NCI-H1417 treated with DMSO at 0.1 percent for 48 hours (cell line): Measurements from ENCODE around the gene LSM5.

Source experiments
- DNase-seq: peaks from one replicate; lab custom pipeline; 2025; lab: John Stamatoyannopoulos, UW

LSM5 gene

DNA sequence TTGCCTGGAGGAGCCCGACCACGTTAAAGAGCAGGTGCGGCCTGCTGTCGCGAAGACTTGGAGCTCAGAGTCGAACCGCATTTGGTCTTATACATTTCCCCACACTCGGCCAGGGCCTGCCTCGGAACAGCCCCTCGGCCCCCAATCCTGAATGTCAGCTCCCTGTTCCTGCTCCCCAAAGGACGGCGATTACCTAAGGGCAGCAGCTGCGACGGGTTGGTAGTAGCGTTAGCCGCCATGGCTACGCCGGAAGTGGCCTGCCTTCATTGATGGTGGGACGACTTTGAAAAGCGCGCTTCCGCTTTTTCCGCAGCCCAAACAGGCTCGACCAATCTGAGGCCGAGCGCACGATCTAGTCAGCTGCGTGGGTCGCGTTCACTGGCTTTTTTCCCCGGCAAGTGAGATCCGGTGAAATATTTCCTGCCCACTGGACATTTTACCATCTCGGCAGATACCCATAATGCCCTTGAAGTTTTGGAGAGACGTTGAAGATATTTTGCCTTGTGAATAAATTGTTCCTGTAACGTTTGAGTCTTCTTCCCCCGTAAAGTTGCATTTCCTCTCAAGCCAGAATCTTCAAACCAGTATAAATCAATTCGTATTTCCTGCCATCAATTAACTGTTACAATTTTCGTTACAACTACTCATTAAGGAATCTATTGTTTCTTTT lies at the start of gene LSM5:
Gene LSM5, minus strand, starts transcription at position 254 of the 670 bp plus-strand sequence. Its CDS starts 15 bp downstream, at position 239.
- DNase-seq: peak; percentile 37

DNA sequence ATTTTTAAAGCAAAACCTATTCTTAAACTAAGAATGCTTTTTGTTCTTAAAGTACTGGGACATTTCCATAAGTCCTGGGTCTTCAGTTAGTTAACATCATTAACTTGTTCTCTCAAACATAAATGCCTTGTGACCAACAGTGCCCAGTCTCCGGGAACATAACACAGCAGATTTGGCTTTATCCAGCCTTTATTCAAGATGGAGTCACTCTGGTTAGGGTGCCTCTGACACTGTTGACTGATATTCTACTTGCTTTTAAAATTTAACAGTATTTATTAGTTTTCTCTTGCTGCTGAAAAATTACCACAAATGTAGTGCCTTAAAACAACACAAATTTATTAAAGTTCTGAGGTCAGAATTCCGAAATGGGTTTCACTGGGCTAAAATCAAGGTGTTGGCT lies 49.2 kb upstream of the LSM5 start:
- DNase-seq: no peak

DNA sequence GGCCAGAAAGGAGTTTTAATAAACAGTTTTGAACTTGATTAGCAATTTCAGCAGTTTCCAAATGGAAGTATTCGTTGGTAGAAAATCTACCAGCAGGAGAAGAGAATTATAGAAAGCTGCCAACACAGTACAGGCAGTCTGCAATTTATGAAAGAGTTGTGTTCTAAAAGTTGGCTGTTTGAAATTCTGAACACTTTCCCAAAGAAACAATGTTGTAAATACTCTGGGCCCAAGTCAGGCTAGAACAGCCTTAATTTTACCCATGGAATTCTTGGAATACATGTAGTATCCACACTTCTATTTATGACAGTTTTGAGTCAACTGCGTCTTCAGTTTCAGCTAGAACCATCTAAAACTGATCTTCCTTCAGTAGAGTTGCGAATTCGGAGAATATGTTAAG lies 47.6 kb upstream of the LSM5 start:
- no peak for DNase-seq

DNA sequence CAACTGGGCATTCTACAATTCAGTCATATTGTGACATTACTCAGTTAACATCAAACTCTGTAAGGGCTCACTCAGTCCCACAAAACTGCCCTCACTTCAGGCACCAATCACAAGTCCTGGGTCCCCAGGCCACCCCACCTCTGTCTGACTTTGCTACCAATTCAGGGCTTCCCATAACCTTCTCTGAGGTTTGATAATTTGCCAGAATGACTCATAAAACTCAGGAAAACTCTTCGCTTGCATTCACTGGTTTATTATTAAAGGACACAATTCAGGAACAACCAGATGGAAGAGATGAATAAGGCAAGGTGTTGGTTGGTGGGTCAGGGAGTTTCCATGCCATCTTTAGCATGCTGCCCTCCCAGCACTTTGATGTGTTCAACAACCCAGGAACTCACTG lies 46.4 kb upstream of the LSM5 start:
- DNase-seq: no peak

DNA sequence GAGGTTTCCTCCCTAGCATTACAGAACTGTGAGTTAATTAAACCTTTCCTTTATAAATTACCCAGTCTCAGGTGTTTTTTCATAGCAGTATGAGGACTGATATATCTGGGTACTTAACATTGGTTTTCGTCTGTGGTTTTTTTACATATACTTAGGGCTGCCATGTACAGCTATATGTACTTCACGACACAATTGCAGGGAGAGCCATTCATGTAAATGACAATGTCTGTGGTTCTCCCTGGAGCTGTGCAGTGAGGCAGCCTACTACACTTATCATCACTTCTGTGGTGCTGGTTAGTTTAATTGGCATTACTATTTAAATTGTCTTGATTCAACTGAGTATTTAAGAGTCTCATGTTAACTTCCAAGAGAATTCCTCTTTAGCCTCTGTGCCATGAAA lies 45.8 kb upstream of the LSM5 start:
- DNase-seq: no peak

DNA sequence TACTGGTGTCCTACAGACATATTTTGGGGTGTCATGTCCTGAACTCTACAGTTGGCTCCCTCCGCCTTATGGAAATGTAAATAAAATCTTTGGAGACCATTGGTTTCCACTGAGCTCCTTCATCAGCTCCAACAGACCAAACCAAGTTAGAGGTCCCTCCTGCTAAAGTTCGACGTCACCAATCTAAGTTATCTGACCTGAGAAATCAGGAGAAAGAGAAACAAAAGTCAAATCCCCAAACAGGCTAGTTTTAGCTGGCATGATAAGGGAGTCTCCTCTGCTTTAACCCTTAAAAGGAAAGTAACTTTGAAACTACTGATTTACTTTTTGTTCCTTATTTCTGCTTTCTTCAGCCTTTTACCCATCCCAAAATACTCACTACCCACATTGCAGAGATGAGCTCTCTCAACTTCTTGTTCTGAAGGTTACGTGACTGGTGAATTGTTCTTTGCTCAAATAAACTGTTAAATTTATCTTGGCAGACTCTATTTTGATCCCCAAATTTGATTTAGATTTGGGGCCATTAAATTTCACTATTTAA lies 45.1 kb upstream of the LSM5 start:
- DNase-seq: no peak

DNA sequence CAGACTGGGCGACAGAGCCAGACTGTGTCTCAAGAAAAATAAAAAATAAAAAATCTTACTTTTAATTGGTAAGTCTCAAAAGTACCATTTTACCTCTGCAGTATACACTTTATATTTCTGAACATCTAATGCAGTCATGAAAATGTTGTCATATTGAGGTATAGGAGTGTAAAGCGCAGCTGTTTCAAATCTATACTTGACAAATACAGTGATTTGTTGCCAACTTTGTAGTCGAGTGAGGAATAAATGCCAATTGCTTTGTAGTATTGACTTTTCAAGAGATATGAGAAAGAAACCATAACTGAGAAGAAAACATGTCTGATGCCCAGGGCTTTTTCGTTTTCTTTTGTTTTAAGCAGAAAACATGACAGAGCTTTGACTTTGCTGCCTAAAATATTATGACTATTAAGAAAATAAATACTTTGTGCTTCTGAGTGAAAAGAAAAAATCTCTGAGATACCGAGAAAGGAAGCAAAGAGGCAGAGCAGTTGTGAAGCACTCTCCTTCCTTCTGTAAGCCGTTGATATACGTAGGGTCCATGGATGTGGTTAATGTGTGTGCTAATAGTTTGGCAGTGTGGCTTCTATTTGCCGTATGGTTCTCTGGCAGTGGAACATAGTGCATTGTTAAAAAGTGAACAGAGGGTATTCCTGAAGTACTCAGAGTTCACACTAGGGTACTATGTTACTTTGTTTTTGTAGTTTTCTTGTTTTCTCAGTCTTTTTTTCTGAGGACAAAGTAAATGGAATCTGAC lies 43.3 kb upstream of the LSM5 start:
- DNase-seq: no peak

DNA sequence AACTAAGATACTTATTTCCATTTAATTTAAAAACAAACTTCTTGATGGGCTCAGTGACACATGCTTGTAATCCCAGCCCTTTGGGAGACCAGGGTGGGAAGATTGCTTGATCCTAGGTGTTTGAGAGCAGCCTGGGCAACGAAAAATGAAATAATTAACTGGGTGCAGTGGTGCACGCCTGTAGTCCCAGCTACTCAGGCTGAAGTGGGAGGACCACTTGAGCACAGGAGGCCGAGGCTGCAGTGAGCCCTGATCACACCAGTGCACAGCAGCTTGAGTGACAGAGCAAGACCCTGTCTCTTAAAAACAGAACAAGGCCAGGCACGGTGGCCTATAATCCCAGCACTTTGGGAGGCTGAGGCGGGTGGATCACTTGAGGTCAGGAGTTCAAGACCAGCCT lies 42.5 kb upstream of the LSM5 start:
- no peak for DNase-seq

DNA sequence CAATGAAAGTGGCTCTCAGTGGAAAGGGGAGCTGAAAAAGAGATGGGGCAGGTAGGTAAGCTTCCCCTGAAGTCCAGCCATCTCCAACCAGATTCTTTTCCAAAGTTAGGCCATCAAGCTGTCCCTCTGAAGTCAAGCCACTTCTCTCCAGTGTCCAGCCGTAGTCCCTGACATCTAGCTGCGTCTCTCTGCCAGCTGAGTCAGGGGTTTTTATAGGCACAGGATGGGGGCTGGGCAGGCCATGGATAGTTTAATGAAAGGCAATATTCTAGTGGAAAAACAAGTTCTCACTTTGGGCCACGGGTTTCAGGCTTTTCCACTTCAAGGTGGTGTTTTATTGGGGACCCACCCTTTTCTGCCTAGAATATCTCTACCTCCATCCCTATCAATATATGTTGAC lies 41.9 kb upstream of the LSM5 start:
- no peak for DNase-seq

DNA sequence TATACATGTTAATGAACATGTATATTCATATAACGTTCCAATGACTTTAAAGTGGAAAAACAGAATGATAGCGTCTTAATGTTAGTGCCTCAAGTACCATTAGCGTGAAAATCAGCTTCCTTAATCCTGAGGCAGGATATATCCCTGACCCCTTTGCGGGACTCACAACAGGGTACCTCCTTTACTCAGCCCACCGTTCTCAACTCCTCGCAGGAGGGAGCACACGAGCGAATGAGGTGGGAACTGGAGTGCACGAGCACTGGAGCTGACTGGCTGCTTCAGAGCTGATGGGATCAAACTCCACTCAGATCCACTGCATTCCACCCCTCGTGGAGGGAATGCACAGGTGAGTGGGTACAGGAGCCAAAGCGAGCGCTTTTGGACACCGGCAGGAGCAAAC lies 41.2 kb upstream of the LSM5 start:
- DNase-seq: no peak

DNA sequence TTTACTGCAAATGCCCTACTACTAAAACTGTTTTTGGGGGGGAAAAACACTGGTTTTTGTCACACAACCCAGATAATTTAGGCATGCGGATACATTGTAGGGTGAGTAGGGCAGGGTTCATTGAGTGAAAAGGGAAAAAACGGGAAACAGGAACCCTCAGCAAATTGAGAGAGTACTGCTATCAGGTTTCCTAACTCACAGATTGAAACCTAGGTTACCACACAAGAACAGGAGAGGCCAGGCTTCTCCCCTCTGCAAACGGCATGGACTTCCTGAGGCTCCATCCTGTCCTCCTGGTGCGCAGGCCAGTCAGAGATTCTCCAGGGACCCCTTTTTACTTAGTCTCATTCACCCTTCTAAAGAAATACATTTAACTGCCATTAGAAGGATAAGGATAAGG lies 35.7 kb upstream of the LSM5 start:
- DNase-seq: no peak

DNA sequence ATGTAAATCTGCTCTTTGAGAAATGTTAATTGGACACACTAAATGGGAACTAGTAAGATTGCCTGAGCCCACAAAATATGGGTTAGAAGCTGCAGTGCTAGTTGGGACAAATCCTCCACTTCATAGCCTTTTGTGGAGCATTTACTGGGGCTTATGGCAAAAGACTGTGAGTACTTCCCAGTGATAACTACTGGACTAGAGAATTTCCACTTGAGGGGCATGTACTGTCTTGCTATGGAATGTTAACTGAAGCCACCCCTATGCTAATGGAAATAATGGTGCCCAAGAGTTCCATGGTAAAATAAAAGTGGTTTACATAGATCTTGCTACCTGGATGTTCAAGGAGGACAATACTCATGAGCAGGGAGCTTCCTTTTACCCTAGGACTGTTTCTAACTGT lies 34.5 kb upstream of the LSM5 start:
- DNase-seq: no peak

DNA sequence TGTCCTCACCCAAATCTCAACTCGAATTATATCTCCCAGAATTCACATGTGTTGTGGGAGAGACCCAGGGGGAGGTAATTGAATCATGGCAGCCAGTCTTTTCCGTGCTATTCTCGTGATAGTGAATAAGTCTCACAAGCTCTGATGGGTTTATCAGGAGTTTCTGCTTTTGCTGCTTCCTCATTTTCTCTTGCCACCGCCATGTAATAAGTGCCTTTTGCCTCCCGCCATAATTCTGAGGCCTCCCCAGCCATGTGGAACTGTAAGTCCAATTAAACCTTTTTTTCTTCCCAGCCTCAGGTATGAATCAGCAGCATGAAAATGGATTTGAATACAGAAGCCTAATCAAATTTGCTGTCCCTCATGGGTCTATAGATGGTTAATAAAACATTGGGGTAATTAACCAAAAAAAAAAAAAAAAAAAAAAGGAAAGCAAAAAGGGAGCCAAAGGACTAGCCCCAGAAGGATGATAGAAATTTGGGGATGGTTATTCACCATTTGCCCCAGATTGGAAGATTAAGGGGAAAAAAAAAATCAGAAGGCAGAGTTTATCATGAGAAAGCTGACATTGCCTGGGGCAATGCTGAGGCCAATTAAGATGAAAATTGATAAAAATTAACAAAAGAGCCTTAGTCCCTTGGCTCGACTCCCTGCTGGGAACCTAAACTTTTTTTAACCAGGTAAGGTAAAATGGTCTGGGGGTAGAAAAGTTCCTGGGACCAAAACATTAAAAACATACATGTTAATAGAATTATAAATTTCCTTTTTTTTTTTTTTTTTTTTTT lies 32.8 kb upstream of the LSM5 start:
- no peak for DNase-seq

DNA sequence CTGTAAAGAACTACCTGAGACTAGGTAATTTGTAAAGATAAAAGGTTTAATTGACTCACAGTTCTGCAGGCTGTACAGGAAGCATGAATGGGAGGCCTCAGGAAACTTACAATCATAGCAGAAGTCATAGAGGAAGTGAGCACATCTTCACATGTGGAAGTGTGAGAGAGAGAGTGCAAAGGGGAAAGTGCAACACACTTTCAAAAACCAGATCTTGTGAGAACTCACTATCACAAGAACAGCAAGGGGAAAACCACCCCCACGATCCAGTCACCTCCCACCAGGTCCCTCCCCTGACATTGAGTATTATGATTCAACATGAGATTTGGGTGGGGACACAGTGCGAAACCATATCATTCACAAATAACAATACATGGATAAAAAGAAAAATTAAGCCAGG lies 29.6 kb upstream of the LSM5 start:
- DNase-seq: no peak

DNA sequence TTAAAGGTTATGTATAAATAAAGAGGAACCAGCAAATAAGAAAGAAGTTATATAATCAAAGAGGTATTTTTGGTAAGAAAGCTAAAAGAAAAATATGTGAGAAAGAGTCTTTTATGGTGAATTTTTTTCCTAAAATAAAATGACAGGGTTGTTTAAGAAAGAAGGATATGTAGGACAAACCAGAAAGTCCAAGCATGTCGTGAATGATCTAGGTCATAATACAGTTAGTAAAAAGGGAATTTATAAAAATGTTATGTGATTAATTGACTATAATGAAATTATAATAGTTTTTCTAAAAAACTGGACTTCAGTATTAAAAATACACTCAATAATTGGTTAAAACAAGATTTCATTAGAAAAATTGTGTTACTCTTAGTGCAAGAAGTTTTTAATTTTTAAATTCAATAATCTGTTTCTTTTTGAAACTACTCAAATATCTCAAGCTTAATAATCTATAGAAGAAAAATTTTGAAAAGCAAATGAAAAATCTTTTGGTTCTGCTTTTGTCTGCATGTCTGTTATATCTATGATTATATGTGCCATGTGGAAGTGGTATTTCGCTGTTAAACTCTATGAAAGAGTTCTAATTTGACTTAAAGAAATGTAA lies 28.5 kb upstream of the LSM5 start:
- no peak for DNase-seq

DNA sequence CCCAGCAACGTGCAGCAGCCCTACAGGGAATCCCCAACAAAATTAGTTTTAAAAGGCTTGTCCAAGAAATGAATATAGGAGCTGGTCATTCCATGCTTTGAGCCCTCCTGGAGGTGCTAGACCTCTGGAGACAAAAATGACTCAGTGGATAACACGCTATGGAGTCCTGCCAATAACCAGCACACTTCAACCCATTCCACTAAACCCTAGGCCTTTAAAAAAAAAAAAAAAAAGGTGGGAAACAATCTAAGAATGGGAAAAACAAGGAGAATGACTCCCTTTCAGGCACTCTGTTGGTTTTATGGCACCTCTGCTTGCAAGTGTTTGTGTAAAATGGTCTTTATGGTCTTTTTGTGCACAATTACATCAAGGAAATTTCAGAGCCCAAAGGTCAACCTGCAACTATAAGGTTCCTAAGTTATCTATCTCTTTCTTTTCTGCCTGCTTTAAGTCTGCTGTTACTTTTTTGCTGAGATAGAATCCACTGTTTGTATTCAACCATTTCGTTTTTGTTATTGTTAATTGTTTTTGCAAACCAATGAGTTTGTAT lies 26.4 kb upstream of the LSM5 start:
- DNase-seq: no peak

DNA sequence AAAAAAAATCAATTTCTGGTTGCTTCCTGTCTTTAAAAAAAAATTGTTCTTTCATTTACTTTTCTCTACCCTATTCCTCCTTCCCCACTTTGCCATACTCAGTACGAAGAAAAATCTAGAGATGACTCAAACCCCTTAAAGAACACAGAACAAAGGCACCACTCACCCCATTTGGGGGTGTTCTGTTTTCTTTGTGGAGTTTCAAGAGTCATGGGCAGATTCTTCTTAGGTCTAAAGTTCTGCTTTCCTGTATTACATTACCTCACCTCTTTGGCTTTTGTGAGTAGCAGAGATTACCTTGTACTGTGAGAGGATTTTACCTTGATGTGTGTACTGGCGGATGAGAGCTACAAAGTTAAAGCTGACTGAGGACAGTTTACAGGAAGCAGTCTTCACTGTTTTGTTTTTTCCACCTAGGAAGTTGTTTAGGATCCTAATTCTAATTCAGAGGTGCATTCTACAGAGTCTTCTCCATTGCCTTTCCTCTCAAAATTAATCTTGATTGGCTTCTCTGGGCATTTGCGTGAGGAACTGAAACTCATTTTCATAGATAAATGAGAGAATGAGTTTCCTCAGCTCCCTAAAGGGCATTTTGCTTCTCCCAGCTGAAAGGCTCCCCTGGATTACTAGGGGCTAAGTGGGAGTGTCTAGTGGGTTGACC lies 25.8 kb upstream of the LSM5 start:
- DNase-seq: no peak

DNA sequence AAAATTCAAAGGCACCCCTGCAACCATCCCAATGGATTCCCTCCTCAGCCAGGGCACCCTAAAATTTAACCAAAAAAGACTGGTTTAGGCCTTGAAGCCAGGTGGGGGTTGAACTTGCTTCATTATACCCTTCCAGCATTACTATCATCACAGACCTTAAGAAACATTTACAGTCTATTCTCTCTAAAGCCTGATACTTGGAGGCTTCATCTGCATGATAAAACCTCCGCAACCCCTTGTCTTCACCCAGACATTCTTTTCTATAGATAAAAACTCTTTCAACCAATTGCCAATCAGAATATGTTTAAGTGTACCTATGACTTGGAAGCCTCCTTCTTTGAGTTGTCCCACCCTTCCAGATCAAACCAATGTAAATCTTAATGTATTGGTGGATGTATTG lies 23.0 kb upstream of the LSM5 start:
- no peak for DNase-seq

DNA sequence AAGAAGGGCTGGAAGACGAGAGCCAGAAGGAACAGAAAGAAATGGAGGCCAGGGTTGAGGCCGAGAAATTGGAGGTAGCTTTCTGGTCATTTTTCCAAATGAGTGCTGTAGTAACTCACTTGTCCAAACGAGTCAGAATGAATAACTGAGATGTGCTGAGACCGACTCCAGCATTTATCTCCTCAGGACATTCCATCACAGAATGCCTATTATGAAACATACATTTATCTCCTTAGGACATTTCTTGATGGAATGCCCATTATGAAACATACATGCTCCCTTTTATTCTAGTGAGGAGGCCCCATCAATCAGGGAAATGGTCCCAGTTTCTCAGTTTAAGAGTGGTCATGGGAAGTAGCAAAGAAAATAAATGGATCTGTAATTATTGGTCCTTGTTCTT lies 21.6 kb upstream of the LSM5 start:
- no peak for DNase-seq

DNA sequence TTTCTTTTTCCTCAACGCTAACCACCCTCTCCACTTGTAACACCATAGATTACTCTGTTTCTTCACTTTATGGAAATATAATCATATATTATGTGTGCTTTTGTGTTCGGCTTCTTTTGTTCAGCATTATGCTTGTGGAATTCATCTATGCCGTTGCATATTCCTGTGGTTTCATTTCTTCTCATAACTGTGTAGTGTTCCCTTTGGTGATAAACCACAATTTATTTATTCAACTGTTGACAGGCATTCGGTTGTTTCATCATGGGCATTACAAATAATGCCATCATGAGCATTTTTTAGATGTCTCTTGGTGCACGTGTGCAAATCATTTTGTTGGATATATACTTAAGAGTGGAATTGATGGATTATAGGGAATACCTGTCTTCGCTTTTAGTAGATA lies 17.2 kb upstream of the LSM5 start:
- DNase-seq: no peak

DNA sequence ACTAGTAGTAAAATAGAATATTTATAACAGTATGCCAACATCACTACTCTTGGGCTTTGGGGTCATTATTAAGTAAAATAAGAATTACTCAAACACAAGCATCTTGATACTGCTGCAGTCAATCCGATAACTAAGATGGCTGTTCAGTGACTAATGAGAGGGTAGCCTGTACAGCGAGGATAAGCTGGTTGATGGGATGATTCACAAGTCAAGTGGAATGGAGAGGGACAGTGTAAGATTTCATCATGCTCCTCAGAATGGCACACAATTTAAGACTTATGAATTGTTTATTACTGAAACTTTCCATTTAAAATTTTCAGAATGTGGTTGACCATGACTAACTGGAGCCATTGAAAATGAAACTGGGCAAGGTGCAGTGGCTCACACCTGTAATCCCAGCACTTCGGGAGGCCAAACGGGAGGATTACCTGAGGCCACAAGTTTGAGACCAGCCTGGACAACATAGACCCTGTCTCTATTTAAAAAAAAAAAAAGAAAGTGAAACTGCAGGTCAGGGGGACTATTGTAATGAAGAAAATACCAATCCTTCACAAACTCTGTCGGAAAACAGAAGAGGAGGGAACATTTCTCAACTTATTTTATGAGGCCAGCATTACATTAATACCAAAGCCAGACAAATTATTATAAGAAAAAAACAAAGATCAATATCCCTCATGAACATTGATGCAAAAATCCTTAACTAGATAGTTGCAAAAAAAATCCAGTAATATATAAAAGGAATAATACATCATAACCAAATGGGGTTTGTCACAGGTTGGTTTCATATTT lies 16.3 kb upstream of the LSM5 start:
- no peak for DNase-seq
